SKM-1 (cell line): Measurements from ENCODE around the gene WASHC2A.
"Not testable (repeated sequence)": the region's sequence is repeated elsewhere in the genome, so short reads cannot be mapped to it uniquely, and the experiment has no call there.

Source experiments
- DNase-seq: peaks from one replicate; lab custom pipeline; 2025; ENCODE audit not compliant: unreplicated experiment; lab: John Stamatoyannopoulos, UW

The WASHC2A gene, protein sequence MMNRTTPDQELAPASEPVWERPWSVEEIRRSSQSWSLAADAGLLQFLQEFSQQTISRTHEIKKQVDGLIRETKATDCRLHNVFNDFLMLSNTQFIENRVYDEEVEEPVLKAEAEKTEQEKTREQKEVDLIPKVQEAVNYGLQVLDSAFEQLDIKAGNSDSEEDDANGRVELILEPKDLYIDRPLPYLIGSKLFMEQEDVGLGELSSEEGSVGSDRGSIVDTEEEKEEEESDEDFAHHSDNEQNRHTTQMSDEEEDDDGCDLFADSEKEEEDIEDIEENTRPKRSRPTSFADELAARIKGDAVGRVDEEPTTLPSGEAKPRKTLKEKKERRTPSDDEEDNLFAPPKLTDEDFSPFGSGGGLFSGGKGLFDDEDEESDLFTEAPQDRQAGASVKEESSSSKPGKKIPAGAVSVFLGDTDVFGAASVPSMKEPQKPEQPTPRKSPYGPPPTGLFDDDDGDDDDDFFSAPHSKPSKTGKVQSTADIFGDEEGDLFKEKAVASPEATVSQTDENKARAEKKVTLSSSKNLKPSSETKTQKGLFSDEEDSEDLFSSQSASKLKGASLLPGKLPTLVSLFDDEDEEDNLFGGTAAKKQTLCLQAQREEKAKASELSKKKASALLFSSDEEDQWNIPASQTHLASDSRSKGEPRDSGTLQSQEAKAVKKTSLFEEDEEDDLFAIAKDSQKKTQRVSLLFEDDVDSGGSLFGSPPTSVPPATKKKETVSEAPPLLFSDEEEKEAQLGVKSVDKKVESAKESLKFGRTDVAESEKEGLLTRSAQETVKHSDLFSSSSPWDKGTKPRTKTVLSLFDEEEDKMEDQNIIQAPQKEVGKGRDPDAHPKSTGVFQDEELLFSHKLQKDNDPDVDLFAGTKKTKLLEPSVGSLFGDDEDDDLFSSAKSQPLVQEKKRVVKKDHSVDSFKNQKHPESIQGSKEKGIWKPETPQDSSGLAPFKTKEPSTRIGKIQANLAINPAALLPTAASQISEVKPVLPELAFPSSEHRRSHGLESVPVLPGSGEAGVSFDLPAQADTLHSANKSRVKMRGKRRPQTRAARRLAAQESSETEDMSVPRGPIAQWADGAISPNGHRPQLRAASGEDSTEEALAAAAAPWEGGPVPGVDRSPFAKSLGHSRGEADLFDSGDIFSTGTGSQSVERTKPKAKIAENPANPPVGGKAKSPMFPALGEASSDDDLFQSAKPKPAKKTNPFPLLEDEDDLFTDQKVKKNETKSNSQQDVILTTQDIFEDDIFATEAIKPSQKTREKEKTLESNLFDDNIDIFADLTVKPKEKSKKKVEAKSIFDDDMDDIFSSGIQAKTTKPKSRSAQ (N-terminal part only)

DNA sequence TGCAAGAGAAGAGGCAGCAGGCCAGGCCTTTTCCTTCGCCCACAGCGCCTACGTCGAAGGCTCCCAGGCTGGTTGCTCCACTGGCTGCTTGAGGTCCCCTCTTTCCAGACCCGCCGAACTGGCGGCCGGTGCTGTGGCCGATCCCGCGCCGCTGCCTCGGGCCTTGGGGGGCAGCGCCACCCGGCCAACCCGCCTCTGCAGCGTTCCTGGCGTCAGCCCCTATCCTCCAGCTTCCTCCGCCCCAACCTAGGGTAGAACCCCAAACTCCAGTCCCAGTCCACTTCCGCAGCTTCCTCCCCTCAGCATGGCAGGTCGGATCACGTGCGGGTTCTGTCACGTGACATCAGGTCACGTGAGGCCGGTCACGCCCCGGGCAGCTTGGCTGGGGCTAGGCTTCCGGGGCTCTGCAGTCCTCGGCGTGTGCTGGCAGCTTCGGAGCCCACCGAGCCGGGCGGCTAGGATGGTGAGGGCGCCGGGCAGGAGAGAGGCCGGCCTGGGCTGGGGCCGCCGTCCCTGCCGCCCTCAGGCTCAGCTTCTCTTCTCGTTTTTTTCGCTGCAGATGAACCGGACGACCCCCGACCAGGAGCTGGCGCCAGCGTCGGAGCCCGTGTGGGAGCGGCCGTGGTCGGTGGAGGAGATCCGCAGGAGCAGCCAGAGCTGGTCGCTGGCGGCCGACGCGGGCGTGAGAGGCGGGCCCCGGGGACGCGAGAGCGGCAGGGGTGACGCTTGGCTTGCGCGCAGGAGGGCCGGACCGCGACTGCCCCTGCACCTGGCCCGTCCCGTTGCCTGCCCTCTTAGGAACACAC, at the start of gene WASHC2A:
TSS of gene WASHC2A (plus strand) at position 409 of the 806 bp plus-strand sequence. CDS start at position 461, 52 bp downstream.
- not testable (repeated sequence) for DNase-seq

DNA sequence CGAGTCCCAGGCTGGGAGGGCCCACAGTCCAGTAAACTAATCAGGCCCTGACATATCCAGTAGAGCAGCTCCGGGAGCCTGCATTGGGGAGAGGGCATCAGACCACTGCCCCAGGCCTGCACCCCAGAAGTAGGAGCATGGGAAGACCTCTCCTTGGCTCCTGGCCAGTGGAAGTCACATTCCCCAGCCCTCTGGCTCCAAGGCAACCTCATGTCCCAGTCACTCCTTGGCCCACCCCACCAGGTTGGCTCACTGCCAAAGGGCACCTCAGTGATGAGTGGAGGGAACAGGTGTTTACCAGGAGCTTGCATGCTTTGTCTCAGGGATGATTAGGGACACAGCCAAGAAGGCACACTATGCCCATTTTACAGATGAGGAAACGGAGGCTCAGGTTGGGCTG, 48.5 kb upstream of the WASHC2A start:
- DNase-seq, result not testable (repeated sequence)

DNA sequence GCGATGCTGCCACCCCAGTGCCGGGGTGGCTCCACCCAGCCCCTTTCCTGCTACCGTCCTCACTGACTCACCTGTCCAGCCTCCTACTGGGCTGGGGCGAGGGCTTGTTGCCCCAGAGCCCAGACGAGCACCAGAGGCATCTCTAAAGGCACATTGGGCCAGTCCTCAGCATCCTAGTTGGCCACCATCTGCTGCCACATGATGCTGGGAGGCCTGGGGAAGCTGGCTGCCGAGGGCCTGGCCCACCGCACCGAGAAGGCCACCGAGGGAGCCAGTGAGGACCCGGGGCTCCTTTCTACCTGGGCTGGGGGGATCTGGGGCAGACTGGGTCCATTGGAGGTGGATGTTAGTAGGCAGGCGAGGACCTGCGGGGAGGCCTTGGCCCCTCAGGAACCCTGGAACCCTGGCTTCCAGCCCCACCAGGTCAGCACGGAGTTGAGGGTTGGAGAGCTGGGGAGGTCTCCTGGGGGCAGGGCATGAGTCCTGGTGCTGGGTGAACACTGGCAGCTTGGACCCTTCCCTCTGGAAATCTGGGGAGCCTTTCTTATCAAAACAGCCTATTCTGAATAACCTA, 47.2 kb upstream of the WASHC2A start:
- DNase-seq, result not testable (repeated sequence)

DNA sequence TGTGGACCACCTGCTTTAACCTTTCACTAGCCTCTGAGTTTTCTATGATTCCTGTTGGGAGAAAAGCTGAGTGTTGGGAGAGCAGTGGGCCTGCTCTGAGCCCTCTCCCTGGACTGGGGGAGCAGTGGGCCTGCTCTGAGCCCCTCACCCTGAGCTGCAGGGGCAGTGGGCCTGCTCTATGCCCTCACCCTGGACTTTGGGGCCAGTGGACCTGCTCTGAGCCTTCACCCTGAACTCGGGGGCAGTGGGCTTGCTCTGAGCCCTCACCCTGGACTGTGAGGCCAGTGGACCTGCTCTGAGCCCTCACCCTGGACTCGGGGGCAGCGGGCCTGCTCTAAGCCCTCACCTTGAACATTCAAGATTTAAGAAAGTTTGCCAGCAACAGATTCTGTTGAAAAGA, 46.1 kb upstream of the WASHC2A start:
- DNase-seq, result no peak

DNA sequence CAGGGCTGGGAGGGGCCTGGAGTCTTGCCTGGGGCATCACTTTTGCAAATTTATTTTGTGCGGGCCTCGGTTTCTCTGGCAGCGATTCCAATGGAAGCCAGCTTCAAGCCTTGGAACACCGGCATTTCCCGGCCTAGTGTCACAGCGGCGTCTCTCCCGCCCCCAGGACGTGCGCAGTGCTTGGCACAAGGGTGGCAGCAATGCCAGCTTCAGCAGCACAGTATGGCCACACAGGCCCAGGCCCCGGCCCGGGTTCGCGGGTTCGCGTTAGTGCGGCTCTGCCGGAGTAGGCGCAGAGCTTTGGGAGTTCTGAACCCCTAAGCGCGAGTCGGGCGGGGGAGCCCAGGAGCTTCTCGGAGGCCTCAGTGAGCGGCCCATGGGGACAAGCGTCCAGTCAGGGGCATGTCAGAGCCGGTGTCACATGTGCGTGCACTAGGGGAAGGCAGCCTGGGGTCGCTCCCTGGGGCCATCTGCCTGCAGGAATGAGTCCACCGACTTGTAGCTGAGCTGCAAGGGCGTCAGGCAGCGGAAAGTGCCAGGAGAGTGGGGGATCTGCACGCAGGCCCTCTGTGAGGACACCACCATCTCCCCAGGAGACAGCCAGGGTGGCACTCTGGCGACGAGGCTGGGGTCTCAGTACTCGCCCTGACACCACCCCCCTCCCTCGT, 42.9 kb upstream of the WASHC2A start:
- DNase-seq, result not testable (repeated sequence)

DNA sequence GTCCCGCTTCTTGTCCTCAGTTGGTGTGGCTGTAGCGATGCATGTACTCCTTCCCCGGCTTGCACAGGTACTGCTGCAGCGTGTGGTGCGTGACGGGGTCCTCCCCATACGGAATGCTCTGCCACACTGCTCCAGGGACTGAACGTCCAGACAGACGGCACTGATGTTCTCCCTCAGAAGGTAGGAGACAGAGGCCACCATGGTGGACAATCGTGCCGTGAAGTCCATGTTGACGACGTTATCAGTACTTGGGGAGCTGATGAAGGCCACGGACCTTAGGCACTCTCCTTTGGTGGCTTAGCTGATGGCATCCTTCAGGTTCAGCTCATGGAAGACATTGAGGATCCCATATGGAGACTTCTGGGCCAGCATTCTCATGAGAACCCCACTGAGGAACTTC, 42.1 kb upstream of the WASHC2A start:
- no peak for DNase-seq

DNA sequence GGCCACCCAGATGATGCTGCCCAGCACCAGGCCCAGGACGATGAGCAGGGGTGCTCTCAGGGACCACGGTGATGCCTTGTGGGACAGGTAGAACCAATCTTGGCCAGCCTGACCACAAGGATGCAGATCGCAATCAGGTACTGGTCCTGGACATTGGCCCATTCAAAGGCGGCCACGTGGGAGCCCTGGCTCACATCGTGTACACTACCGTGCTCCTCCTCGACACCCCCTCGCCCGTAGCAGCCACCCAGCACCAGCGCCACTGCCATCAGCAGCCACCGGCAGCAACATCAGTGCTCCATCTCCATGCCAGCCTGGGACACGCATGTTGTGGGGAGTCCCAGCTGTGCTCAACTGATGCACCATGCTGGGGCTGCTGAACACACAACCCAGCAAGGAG, 40.6 kb upstream of the WASHC2A start:
- no peak for DNase-seq

DNA sequence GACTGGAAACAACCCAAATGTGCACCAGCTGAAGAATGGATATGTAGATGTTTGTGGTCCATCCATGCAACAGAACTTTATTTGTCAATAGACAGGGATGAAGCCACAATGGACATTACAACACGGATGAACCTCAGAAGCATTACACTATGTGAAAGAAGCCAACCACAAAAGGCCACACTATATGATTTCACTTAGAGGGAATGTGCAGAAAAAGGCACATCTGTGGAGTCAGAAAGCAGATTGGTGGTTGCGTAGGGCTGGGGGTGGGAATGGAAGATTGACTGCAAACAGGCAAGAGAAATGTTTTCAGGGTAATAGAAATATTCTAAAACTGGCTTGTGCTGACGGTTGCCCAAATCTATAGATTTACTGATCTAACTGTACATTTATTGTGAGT, 34.3 kb upstream of the WASHC2A start:
- no peak for DNase-seq

DNA sequence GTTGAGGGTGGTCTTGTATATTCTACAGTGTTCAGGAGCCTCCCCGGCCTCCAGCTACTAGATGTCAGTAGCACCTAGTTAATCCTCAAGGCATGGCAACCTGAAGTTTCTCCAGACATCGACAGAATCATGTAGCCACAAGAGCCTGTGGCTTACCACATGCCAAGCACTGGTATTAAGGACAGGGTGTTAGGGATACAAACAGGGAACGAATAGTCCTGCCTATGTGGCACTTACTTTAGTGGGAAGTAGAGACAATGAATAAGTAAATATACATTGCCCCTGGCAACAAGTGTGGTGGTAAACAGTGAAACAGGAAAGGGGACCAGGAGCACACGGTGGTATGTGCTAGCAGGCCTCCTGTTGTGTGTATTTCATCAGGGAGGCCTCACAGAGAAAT, 32.4 kb upstream of the WASHC2A start:
- DNase-seq, result not testable (repeated sequence)

DNA sequence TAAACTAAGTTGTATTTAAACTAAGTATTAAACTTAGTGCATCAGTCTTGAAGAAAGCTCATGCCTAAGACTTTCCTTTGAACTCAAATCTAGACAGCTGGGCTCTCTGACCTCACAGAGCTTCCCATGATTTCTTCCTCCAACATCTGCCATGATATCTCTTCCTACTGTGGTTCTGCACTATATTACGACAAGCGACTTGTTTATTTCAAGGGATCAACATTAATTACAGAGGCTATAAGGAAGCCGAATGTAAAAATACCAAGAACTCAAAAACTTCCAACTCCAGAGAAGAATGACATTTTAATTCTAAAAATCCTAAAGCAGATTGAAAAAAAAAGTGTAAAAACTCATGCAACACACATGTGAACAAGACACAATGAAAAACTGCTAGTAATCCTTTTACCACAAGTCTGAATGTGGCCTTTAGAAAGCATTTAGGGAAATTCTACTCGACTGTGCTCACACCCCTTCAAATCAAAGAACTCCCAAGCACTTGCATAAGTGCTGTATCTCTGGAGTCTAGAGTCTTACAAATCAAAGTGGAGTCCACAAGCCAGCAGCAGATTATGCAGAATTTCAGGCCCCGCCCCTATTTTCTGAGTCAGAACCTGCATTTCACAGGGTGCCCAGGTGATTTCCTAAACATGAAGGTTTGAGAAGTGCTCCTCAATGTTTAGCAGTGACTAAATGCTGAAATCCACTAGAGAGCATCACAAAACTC, 22.7 kb upstream of the WASHC2A start:
- no peak for DNase-seq

DNA sequence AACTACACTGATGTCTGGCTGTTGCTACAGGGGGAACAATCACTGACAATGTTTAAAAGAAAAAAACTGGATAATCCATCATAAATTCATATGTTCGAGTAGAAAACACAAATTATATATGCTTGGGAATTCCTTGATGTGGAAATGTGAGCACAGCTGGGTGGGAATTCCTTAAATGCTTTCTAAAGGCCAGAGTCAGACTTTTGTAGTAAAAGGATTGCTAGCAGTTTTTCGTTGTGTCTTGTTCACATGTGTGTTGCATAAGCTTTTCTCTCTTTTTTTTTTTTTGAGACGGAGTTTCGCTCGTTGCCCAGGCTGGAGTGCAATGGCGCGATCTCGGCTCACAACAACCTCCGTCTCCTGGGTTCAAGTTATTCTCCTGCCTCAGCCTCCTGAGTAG, 21.3 kb upstream of the WASHC2A start:
- not testable (repeated sequence) for DNase-seq

DNA sequence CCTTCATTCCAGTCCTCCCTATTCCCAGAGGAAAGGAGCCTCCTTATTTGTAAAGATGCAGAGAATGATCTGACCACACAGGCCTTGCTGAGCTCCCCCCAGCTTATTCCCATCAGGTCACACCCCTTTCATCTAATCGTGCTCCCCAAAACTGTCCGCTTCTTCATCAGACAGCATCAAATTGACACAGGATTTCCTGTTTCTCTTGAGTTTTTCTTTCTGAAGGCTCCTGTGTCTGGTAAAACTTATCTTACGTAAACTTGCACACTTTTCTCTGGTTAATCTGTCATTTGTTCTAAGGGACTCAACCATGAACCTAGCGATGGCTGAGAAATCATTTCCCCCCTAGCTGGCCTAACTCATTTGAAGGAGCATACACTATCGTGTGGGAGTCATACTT, 20.2 kb upstream of the WASHC2A start:
- DNase-seq, result not testable (repeated sequence)

DNA sequence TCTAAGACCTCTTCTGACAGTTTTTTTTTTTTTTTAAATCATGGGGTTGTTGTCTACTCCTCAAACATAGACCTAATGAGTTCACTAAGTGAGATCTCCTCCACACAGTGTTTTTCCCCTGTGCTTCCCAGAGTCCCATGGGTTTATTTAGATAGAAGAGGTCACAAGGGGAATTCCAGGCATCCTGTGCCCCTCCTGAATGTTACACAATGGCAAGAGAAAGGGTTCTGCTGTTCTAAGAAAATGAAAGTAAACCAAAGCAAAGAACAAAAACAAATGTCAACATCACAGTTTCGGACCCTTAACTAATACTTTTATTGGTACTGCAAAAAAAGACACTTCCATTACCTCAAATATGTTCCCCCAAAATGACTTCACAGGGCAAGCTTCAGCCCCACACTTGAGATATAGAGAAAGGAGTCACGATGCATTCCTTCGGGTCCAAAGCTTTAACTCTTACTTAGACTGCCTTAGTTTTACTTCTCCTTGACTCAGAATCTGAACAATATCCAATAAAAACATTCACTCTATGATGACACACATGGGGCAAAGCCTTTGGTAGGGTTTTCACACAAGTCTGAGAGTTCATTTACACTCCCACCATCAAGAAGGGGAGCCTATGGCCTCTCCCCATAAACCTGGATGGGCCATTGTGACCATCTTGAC, 15.6 kb upstream of the WASHC2A start:
- DNase-seq, result not testable (repeated sequence)

DNA sequence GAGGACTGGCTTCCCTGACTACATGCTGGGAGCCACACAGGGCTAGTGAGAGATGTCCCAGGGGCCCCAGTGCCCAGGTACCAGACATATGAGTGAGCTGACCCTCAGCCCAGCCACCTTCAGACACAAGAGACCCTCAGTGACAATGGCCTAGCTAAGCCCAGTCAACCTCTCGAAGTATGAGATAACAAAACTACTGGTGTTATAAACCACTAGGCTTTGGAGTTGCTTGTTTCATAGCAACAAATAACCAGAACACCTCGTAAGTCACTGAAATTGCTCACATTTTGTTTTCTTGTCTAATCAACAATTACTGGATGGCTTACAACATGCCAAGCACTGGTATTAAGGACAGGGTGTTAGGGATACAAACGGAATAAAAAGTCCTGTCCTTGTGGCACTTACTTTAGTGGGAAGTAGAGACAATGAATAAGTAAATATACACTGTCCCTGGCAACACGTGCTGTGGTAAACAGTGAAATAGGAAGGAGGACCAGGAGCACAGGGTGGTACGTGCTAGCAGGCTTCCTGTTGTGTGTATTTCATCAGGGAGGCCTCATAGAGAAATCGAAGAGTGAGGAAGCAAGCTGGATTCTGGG, 14.9 kb upstream of the WASHC2A start:
- DNase-seq, result not testable (repeated sequence)

DNA sequence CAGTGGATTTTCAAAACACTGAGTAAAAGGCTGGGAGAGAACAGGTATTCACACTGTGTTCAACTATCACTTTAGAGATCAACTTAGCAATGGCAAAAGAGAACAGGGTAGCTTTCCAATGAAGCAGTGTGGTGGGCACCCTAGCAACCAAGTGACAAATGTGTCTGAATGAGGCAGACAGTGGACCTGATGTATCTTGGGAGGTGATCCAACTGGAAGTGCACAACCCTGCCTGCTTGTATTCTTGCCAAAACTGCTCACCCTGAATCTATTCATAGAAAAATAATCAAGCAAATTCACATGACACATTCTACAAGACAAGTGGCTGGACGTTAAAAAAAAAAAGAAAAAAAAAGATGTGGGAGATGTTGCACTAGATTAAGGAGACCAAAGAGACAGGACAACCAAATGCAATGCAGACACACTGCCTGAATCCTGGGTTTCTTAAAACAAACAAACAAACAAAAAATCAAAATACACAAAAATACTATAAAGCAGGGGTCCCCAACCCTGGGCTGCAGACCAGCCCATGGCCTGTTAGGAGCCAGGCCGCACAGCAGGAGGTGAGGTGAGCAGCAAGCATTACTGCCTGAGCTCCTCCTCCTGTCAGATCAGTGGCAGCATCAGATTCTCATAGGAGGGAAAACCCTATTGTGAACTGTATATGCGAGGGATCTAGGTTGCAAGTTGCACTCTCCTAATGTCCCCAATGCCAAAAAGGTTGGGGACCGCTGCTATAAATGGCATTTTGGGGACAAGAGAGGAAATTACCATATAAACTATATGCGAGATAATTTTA, 12.1 kb upstream of the WASHC2A start:
- not testable (repeated sequence) for DNase-seq

DNA sequence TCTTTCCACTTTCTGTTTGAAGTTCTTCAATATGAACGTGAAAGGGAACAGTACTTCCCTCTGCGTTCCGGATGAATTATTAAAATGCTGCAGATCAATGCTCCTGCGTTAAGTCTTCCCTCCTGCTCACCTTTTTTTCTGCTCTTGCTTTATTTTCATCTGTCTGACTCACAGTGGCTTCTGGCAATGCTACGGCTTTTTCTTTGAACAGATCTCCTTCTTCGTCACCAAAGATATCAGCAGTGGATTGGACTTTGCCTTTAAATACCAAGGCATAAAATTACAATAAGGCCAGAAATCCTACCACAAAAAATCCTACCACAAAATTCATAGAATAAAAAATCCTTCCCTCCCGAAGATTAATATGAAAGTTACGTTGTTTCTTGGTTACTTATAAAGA, 11.1 kb upstream of the WASHC2A start:
- DNase-seq, result not testable (repeated sequence)

DNA sequence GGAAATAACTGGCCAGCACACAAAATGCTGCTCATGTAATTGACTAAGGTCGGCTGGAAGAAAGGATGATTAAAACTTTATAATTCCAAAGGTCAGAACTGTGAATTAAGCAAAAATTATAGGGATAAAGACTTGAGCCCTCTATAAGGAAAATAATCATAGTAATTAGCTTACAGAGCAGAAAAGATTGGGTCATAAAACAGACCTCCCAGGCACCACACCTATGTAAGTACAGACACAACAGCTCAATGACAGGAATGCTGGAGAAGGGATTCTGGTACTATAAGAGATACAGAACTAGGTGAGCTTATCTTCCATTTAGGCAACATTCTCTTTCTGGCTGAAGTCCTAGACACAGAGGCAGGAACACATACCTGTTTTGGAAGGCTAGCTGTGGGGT, 9.0 kb upstream of the WASHC2A start:
- DNase-seq, result not testable (repeated sequence)
